ENCODE results near the gene MGP.
A peak's percentile ranks its signal among the peaks of the same experiment; 100 is the strongest.

The MGP gene

GRCh38 chr12:14846042-14846587, 39.5 kb downstream of the MGP start:
- Histone ChIP-seq H3K27ac (no peak overlapping the region), H3K27me3 (ENCODE audit: insufficient read depth, low read depth) (no peaks in the 10 kb centered on the region), H3K9ac (no peak overlapping the region), H2AFZ (ENCODE audit: low read depth) (no peak overlapping the region), H3K79me2 (ENCODE audit: insufficient read depth, low read depth) (no peaks in the 10 kb centered on the region), H3K36me3 (ENCODE audit: insufficient read depth) (no peaks in the 10 kb centered on the region), H4K20me1 (ENCODE audit: insufficient read depth) (no peaks in the 10 kb centered on the region), H3K4me3 (IDR thresholded peaks at IDR 0.05; ENCODE audit: insufficient read depth, low read depth, low read length) (no peak overlapping the region), H3K4me2 (no peak overlapping the region), H3K4me1 (ENCODE audit: low read depth, poor library complexity, severe bottlenecking) (peaks cover 3% of the 10 kb centered on the region)
- no peak for TF ChIP-seq CTCF (conservative IDR thresholded peaks at IDR 0.05; ENCODE audit: low read depth, low read length)

- no peak overlapping the region for H3K9ac ChIP-seq
- no peak overlapping the region for H2AFZ ChIP-seq (ENCODE audit: low read depth)
- no peaks in the 10 kb centered on the region for H3K36me3 ChIP-seq (ENCODE audit: insufficient read depth)
- no peaks in the 10 kb centered on the region for H4K20me1 ChIP-seq (ENCODE audit: insufficient read depth)
- no peak overlapping the region for H3K4me2 ChIP-seq
- H3K79me2 ChIP-seq (ENCODE audit: insufficient read depth, low read depth): no peaks in the 10 kb centered on the region
- no peaks in the 10 kb centered on the region for H3K4me1 ChIP-seq (ENCODE audit: low read depth, poor library complexity, severe bottlenecking)
- TF ChIP-seq CTCF (conservative IDR thresholded peaks at IDR 0.05; ENCODE audit: low read depth, low read length): peak; percentile 89
- no peaks in the 10 kb centered on the region for H3K27me3 ChIP-seq (ENCODE audit: insufficient read depth, low read depth)
- H3K4me3 ChIP-seq (IDR thresholded peaks at IDR 0.05; ENCODE audit: insufficient read depth, low read depth, low read length): no peak overlapping the region
- H3K27ac ChIP-seq: no peak overlapping the region
Observed at GRCh38 chr12:14845350-14845750, 40.3 kb downstream of the MGP start.

- no peak for TF ChIP-seq CTCF (conservative IDR thresholded peaks at IDR 0.05; ENCODE audit: low read depth, low read length)
- H2AFZ ChIP-seq (ENCODE audit: low read depth): no peak overlapping the region
Observed at GRCh38 chr12:14844401-14844800, 41.3 kb downstream of the MGP start.

GRCh38 chr12:14843425-14843887, 42.2 kb downstream of the MGP start, which contains the start of gene ART4:
Gene ART4 (minus strand): TSS chr12:14843526. CDS start chr12:14843113, 413 bp downstream.
- no peaks in the 10 kb centered on the region for H3K27me3 ChIP-seq (ENCODE audit: insufficient read depth, low read depth)

More at GRCh38 chr12:14844401-14844800, 41.3 kb downstream of the MGP start:
- Histone ChIP-seq H3K4me1 (ENCODE audit: low read depth, poor library complexity, severe bottlenecking) (no peaks in the 10 kb centered on the region), H3K79me2 (ENCODE audit: insufficient read depth, low read depth) (no peaks in the 10 kb centered on the region), H3K36me3 (ENCODE audit: insufficient read depth) (no peaks in the 10 kb centered on the region), H3K4me2 (no peak overlapping the region), H3K27me3 (ENCODE audit: insufficient read depth, low read depth) (no peaks in the 10 kb centered on the region), H3K27ac (no peak overlapping the region), H3K4me3 (IDR thresholded peaks at IDR 0.05; ENCODE audit: insufficient read depth, low read depth, low read length) (no peak overlapping the region), H4K20me1 (ENCODE audit: insufficient read depth) (no peaks in the 10 kb centered on the region), H3K9ac (no peak overlapping the region)

More at GRCh38 chr12:14843425-14843887, 42.2 kb downstream of the MGP start, which contains the start of gene ART4:
- Histone ChIP-seq H3K27ac (no peak within 1 kb of the TSS), H3K4me2 (no peak within 1 kb of the TSS), H3K9ac (no peak within 1 kb of the TSS), H3K4me3 (IDR thresholded peaks at IDR 0.05; ENCODE audit: insufficient read depth, low read depth, low read length) (no peak within 1 kb of the TSS), H2AFZ (ENCODE audit: low read depth) (no peak within 1 kb of the TSS), H3K79me2 (ENCODE audit: insufficient read depth, low read depth) (no peaks in the 10 kb centered on the region), H3K4me1 (ENCODE audit: low read depth, poor library complexity, severe bottlenecking) (no peaks in the 10 kb centered on the region), H4K20me1 (ENCODE audit: insufficient read depth) (no peaks in the 10 kb centered on the region), H3K36me3 (ENCODE audit: insufficient read depth) (no peaks in the 10 kb centered on the region)
- no peak for TF ChIP-seq CTCF (conservative IDR thresholded peaks at IDR 0.05; ENCODE audit: low read depth, low read length)
